ENCODE measurements around the gene FZD10. TPM values are rescaled to one million over a fixed set of nuclear protein-coding genes. Genes with fewer than 3 reads are reported as not detected.

Gene FZD10
- total RNA-seq, 4 donors from 2014 or later: under 0.01 to 0.39 (median 0.21) TPM

DNA sequence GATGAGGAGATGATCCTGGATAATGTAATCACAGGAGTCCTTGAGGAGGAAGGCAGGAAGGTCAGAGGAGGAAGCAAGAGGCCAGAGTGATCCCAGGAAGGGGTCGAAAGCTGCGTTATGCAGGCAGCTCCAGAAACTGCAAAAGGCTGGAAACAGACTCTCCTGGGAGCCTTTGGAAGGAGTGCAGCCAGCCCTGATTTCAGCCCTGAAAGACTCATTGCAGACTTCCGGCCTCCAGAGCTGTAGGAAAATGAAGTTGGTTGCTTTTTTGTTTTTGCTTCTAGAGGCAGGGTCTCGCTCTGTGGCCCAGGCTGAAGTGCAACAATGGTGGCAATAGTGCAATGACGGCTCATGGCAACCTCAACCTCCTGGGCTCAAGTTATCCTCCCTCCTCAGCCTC, 44.6 kb upstream of the FZD10 start:
- WGBS, 2 donors: 48 to 52% methylated on average over 5 of the region's 5 CpGs
- TF ChIP-seq POLR2A (IDR thresholded peaks at IDR 0.05) (no peak), EP300 (IDR thresholded peaks at IDR 0.05) (no peak)
- TF ChIP-seq, protein P1, sequence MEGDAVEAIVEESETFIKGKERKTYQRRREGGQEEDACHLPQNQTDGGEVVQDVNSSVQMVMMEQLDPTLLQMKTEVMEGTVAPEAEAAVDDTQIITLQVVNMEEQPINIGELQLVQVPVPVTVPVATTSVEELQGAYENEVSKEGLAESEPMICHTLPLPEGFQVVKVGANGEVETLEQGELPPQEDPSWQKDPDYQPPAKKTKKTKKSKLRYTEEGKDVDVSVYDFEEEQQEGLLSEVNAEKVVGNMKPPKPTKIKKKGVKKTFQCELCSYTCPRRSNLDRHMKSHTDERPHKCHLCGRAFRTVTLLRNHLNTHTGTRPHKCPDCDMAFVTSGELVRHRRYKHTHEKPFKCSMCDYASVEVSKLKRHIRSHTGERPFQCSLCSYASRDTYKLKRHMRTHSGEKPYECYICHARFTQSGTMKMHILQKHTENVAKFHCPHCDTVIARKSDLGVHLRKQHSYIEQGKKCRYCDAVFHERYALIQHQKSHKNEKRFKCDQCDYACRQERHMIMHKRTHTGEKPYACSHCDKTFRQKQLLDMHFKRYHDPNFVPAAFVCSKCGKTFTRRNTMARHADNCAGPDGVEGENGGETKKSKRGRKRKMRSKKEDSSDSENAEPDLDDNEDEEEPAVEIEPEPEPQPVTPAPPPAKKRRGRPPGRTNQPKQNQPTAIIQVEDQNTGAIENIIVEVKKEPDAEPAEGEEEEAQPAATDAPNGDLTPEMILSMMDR (IDR thresholded peaks at IDR 0.05): no peak

DNA sequence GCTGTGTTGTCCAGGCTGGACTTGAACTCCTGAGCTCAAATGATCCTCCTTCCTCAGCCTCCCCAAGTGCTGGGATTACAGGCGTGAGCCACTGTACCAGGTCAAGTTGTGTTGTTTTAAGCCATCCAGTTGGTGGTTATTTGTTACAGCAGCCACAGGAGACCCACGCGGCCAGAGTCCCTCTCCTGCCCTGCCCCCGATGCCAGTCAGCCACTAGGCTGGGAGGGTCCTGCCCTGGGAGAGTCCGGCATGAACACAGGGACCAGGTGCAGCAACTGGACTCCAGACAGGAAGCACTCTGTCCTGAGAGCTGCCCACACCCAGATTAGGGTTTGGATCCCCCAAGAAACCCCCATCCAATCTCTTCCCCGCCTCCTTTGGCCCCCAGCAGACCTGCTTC, 44.1 kb upstream of the FZD10 start:
- Histone ChIP-seq H3K9me3 (peaks cover 0 to 8% (median 0%) of the 10 kb centered on the region in 4 donors), H3K36me3 (no peaks in the 10 kb centered on the region), H3K27me3 (no peaks in the 10 kb centered on the region), H3K4me1 (peaks cover 0 to 8% (median 0%) of the 10 kb centered on the region in 4 donors), H3K4me3 (no peak overlapping the region), H3K27ac (no peak overlapping the region)
- no peak for DNase-seq (ENCODE audit: low spot score in 2 of 2)
- TF ChIP-seq POLR2A (IDR thresholded peaks at IDR 0.05): no peak
- TF ChIP-seq EP300 (IDR thresholded peaks at IDR 0.05): no peak
- TF ChIP-seq, protein P1 (IDR thresholded peaks at IDR 0.05): no peak
- WGBS, 2 donors: 76 to 79% methylated on average over 5 to 6 of the region's 6 CpGs

More for the DNA sequence above, 44.6 kb upstream of the FZD10 start:
- H3K36me3 ChIP-seq: no peaks in the 10 kb centered on the region
- H3K9me3 ChIP-seq: peaks cover 0 to 8% (median 0%) of the 10 kb centered on the region in 4 donors
- no peak overlapping the region for H3K4me3 ChIP-seq
- peaks cover 0 to 8% (median 0%) of the 10 kb centered on the region in 4 donors for H3K4me1 ChIP-seq
- no peak overlapping the region for H3K27ac ChIP-seq
- no peak for DNase-seq (ENCODE audit: low spot score in 2 of 2)
- no peaks in the 10 kb centered on the region for H3K27me3 ChIP-seq

DNA sequence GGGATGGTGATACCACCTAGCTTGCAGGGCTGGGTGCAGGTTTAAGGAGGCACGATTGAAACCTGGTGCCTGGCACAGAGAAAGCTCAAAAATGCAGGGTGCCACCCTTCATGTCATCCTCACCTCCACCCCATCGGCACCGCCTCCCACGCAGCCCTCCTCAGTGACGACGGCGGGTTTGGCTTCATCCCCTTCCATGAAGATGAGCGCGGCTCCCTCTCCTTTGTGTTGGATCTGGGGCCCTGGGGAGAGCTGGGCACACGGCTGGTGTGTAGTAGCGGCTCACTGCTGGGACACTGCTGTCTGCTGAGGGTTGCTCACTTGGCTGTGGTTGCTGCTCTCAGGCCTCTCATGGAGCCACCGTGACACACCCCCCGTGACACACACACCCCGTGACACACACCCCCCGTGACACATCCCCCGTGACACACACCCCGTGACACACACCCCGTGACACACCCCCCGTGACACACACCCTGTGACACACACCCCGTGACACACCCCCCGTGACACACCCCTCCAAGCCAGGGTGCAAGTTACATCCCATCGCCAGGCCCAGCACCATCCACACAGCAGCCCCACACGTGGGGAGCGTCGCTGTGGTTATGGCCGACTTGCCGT, 42.9 kb upstream of the FZD10 start:
- H3K27me3 ChIP-seq: no peaks in the 10 kb centered on the region
- no peaks in the 10 kb centered on the region for H3K36me3 ChIP-seq
- peaks cover 0 to 8% (median 0%) of the 10 kb centered on the region in 4 donors for H3K9me3 ChIP-seq
- H3K4me3 ChIP-seq: no peak overlapping the region
- TF ChIP-seq EP300 (IDR thresholded peaks at IDR 0.05): no peak
- TF ChIP-seq POLR2A (IDR thresholded peaks at IDR 0.05): no peak
- TF ChIP-seq, protein P1 (IDR thresholded peaks at IDR 0.05): no peak
- whole genome bisulfite sequencing, 2 donors: 88% methylated on average over 27 of the region's 27 CpGs
- no peak overlapping the region for H3K27ac ChIP-seq
- DNase-seq (ENCODE audit: low spot score in 2 of 2): no peak
- peaks cover 0 to 8% (median 0%) of the 10 kb centered on the region in 4 donors for H3K4me1 ChIP-seq

DNA sequence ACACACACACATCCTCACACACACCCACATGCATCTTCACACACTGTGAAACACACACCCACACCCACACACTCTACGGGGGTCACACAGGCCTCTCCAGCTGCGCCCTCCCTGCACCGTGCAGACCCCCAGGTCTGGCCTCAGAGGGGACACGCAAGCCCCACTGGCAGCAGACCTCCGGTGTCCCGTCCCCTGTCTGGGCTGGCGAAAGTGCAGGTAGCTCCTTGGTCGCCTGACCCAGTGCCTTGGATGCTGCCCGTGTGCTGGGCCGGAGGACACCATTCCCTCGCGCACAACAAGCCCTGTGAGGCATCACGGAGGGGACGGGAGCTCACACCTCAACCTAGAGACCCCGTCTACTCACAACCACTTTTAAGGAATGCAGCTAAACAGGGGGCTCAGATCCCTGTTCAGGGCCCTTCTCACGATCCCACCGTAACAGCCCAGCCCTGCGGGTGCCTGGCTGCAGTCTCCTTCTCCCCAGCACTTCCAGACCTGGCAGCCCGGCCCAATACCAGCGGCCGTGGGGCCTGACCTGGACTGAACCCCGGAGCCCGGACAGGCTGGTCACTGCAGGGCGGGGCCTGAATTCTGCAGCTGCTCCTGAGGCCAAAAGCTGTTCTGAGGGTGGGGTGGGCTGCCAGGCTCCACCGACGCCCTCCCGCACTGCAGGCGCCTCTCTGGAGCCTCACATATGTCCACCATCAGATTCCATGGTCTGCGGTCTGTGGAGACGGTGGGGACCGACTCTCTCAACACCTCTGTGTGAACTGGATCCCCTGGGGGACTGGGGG, 42.1 kb upstream of the FZD10 start:
- H3K4me1 ChIP-seq: peaks cover 0 to 8% (median 0%) of the 10 kb centered on the region in 4 donors
- H3K9me3 ChIP-seq: peaks cover 0 to 6% (median 0%) of the 10 kb centered on the region in 4 donors
- H3K27ac ChIP-seq: no peak overlapping the region
- no peak for DNase-seq (ENCODE audit: low spot score in 2 of 2)
- H3K27me3 ChIP-seq: no peaks in the 10 kb centered on the region
- 75 to 80% methylated on average over 24 to 28 of the region's 31 CpGs for WGBS, 2 donors
- TF ChIP-seq EP300 (IDR thresholded peaks at IDR 0.05): no peak
- TF ChIP-seq, protein P1 (IDR thresholded peaks at IDR 0.05): no peak
- no peak for TF ChIP-seq POLR2A (IDR thresholded peaks at IDR 0.05)
- no peak overlapping the region for H3K4me3 ChIP-seq
- H3K36me3 ChIP-seq: no peaks in the 10 kb centered on the region

Data from tibial nerve (tissue), 4 donors.